Measurements from ENCODE around the gene CSAD.

CSAD gene

GRCh38 chr12:53147181-53147580, 33.5 kb downstream of the CSAD start:
- ChIA-PET CTCF (no interaction called here), POLR2A (no interaction called here)
- no peak for TF ChIP-seq CTCF (IDR thresholded peaks at IDR 0.05; ENCODE audit: control extremely low read depth, extremely low read depth, low read depth, missing control alignments)
- DNase-seq (ENCODE audit: extremely low spot score) = no peak

GRCh38 chr12:53145383-53146260, 35.1 kb downstream of the CSAD start:
- no peak for DNase-seq (ENCODE audit: extremely low spot score)
- POLR2A ChIA-PET = no interaction called here
- CTCF ChIA-PET = interaction anchor here (1.0 to 2.1 kb wide), 4 partner anchors 14 to 80 kb away, joined by 3 to 11 read pairs (median 3); no protein-coding TSS in a partner anchor
- TF ChIP-seq CTCF (IDR thresholded peaks at IDR 0.05; ENCODE audit: control extremely low read depth, extremely low read depth, low read depth, missing control alignments) = no peak

GRCh38 chr12:53143355-53143754, 37.4 kb downstream of the CSAD start:
- POLR2A ChIA-PET = no interaction called here
- DNase-seq (ENCODE audit: extremely low spot score) = no peak
- CTCF ChIA-PET = no interaction called here
- no peak for TF ChIP-seq CTCF (IDR thresholded peaks at IDR 0.05; ENCODE audit: control extremely low read depth, extremely low read depth, low read depth, missing control alignments)

- CTCF ChIA-PET = interaction anchor here (3.8 kb wide), 1 partner anchor 35 kb away, joined by 11 read pairs; no protein-coding TSS in a partner anchor
Measured at GRCh38 chr12:53133722-53134121, 47.0 kb downstream of the CSAD start.

GRCh38 chr12:53131844-53132243, 48.9 kb downstream of the CSAD start:
- ChIA-PET CTCF (interaction anchor here (1.4 to 4.3 kb wide), 3 partner anchors 18 to 33 kb away, joined by 3 to 17 read pairs (median 11); no protein-coding TSS in a partner anchor), POLR2A (no interaction called here)
- TF ChIP-seq CTCF (IDR thresholded peaks at IDR 0.05; ENCODE audit: control extremely low read depth, extremely low read depth, low read depth, missing control alignments) = no peak
- DNase-seq (ENCODE audit: extremely low spot score) = no peak

More at GRCh38 chr12:53133722-53134121, 47.0 kb downstream of the CSAD start:
- no peak for DNase-seq (ENCODE audit: extremely low spot score)
- TF ChIP-seq CTCF (IDR thresholded peaks at IDR 0.05; ENCODE audit: control extremely low read depth, extremely low read depth, low read depth, missing control alignments) = no peak
- POLR2A ChIA-PET = no interaction called here

GRCh38 chr12:53128780-53129569, 51.8 kb downstream of the CSAD start:
- no peak for DNase-seq (ENCODE audit: extremely low spot score)
- CTCF ChIA-PET = interaction anchor here (1.2 to 4.3 kb wide), 3 partner anchors 30 to 244 kb away, joined by 3 to 17 read pairs (median 3); no protein-coding TSS in a partner anchor
- POLR2A ChIA-PET = no interaction called here
- no peak for TF ChIP-seq CTCF (IDR thresholded peaks at IDR 0.05; ENCODE audit: control extremely low read depth, extremely low read depth, low read depth, missing control alignments)
